Hindlimb muscle (tissue), 1 donor: ENCODE results near the gene SAMD11. TPM values are rescaled to one million over a fixed set of nuclear protein-coding genes. Genes with fewer than 3 reads are reported as not detected.

Experiments
- DNase-seq: peaks from one replicate; pipeline ENCODE4 v3.0.0-alpha.2; 2013
- polyA plus RNA-seq: library from polyadenylated mRNA; unstranded; fragments of 120-200 nt; gene quantifications from one replicate; pipeline ENCODE4 v1.2.1, GENCODE V29; 2013; ENCODE audit not compliant: insufficient read length

SAMD11 gene
- polyA plus RNA-seq, 1 donor: 2.7 TPM

- DNase-seq: no peak
These were observed 17.7 kb upstream of the SAMD11 start for GRCh38 chr1:905811-906599.

GRCh38 chr1:906600-907420 lies 16.9 kb upstream of the SAMD11 start:
- no peak for DNase-seq

GRCh38 chr1:907611-908451 lies 15.9 kb upstream of the SAMD11 start:
- DNase-seq: no peak

GRCh38 chr1:908661-909060 lies 15.1 kb upstream of the SAMD11 start:
- DNase-seq: no peak

GRCh38 chr1:909861-910310 lies 13.8 kb upstream of the SAMD11 start:
- no peak for DNase-seq

GRCh38 chr1:910311-910880 lies 13.3 kb upstream of the SAMD11 start:
- no peak for DNase-seq

- no peak for DNase-seq
These were observed 12.6 kb upstream of the SAMD11 start for GRCh38 chr1:910881-911721.

GRCh38 chr1:911875-912739 lies 11.6 kb upstream of the SAMD11 start:
- DNase-seq: no peak

GRCh38 chr1:912740-913301 lies 10.9 kb upstream of the SAMD11 start:
- no peak for DNase-seq

GRCh38 chr1:913491-914130 lies 10.1 kb upstream of the SAMD11 start:
- no peak for DNase-seq

GRCh38 chr1:914131-914890 lies 9.4 kb upstream of the SAMD11 start:
- no peak for DNase-seq

GRCh38 chr1:914891-915280 lies 8.8 kb upstream of the SAMD11 start:
- DNase-seq: no peak

- no peak for DNase-seq
These were observed 8.2 kb upstream of the SAMD11 start for GRCh38 chr1:915295-916172.

- DNase-seq: no peak
These were observed 7.3 kb upstream of the SAMD11 start for GRCh38 chr1:916173-917075.

GRCh38 chr1:917076-917459 lies 6.7 kb upstream of the SAMD11 start:
- no peak for DNase-seq

GRCh38 chr1:917466-918091 lies 6.1 kb upstream of the SAMD11 start:
- no peak for DNase-seq
